NCI-H2107 treated with DMSO at 0.1 percent for 48 hours (cell line): ENCODE results near the gene HIBCH.
"Not testable (repeated sequence)": the region's sequence is repeated elsewhere in the genome, so short reads cannot be mapped to it uniquely, and the experiment has no call there.

Source experiments
- DNase-seq: peaks from one replicate; lab custom pipeline; 2025; ENCODE audit not compliant: unreplicated experiment; lab: John Stamatoyannopoulos, UW

The HIBCH gene

DNA sequence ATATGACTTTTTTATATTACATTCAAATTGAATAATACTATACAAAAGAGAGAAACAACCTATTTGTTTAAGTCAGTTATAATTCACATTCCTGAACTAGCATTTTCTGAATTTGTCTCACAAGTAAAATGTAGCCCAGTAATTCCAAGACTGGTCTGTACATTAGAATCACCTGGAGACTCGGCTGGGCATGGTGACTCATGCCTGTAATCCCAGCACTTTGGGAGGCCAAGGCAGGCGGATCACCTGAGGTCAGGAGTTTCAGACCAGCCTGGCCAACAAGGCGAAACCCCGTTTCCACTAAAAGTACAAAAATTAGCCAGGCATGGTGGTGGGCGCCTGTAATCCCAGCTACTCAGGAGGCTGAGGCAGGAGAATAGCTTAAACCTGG lies 7.0 kb downstream of the HIBCH start:
- DNase-seq = not testable (repeated sequence)

GRCh38 chr2:190311893-190312634 lies 7.6 kb downstream of the HIBCH start:
- DNase-seq = no peak

DNA sequence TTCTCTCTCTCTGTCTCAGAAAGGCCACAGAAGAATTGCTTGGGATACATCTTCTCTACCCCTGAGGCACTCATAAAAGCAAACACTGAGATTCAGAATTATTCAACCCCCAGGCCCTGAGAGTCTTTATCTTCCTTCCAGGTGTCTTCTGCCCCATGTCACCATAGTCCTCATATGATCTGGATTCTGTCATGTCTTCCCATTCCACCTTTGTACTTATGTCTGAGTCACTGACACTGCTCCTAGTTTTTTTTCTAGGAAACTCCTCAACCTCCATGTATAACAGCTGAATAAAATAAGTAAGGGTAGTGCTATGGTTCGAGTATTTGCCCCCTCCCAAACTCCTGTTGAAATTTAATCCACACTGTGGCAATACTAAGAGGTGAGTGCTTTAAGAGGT lies 11.6 kb downstream of the HIBCH start:
- no peak for DNase-seq

DNA sequence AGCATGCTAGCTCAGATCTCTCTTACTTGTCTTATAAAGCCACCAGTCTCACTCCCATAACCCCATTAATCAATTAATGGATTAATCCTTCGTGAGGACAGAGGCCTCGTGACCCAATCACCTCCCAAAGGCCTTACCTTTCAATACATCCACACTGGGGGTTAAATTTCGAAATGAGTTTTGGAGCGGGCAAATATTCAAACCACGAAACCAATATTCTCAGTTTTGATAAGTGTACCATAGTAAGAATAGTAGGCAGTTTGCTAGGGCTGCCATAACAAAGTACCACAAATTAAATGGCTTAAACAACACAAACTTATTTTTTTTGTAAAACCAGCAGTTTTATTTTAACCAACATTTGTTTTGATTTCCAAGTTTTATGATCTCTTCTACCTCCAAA lies 15.2 kb downstream of the HIBCH start:
- DNase-seq = no peak

DNA sequence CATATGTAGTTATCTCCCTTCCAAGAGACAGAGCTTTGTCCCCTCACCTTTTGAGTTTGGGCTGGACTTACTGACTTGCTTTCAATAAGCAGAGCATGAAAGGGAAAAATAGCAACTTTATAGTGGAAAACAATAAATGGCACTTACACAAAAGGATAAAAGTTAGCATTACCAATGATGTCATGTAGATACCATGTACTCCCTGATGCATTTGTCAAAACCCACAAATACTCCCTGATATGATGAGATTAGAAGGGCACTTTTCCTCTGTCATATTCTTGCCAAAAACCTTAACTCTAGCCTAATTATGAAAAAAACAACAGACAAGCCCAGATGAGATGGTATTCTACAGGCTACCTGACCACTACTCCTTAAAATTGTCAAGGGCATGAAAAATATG lies 16.0 kb downstream of the HIBCH start:
- no peak for DNase-seq

DNA sequence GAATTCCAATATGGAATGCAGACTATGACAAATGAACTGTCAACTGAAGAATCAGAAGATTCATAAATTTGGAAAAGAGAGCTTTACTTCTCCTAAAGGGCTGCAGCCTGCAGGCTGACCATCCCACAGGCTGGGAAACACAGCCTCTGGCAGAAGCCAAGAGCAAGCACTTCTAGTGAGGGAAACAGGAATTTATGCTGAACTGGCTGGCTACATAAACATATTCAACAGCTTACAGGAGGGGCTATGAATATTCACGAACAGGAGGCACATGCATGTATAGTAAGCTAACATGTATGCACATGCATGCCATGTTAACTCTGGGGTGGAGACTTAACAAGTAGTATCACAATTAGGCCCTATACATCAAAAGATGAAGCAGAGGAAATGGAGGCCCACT lies 17.6 kb downstream of the HIBCH start:
- no peak for DNase-seq

- no peak for DNase-seq
These were observed 18.6 kb downstream of the HIBCH start for GRCh38 chr2:190301032-190301431.

DNA sequence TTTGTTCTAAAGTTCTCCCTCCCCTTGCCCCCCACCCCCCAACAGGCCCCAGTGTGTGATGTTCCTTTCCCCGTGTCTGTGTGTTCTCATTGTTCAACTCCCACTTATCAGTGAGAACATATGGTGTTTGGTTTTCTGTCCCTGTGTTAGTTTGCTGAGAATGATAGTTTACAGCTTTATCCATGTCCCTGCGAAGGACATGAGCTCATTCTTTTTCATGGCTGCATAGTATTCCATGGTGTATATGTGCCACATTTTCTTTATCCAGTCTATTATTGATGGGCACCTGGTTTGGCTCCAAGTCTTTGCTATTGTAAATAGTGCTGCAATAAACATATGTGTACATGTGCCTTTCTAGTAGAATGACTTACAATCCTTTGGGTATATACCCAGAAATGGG lies 21.7 kb downstream of the HIBCH start:
- DNase-seq = not testable (repeated sequence)

DNA sequence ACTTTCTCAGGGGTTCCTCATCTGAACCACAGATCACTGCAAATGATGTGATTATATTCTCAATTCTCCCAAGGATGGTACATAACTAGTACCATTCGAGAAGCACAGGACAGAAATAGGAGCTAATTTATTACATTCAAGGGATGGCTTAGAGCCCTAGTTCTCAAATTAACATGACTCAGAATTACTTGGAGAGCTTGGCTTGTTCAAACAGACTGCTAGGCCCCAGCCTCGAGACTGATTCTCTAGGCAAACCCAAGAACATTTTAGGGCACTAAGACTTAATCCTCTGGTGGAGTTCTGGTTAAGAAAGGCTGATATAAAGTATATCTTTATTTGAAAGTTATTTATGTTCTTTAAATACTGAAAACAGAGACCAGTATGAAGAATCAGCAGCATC lies 35.8 kb downstream of the HIBCH start:
- DNase-seq = no peak

DNA sequence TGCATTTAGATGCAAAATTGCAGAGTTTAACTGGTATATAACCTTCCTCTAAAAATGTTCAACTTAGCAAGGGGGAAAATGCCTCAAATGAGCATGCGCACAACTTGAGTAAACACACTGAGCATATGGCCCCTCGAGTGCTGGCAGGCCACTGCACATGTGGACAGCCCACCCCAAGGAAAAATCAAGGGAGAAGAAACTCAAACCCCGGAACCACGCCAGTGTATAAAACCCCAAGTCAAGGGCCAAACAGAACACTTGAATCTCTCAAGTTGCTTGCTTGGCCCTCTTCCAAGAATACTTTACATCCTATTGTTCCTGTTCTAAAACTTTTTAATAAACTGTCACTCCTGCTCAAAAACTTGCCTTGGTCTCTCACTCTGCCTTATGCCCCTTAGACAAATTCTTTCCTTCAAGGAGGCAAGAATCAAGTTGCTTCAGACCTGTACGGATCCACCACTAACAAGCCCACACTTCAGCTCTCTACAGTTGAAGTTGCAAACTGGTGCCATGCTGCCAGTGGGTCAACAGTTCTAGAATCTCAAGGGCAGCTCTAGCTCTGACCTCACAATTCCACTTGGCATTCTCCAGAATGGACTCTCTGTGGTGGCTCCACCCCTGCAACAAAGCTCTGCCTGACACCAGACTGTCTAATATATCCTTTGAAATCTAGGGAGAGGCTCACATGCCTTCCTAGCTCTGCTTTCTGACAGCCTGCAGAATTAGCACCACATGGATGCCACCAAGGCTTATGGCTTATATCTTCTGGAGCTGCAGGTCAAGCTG lies 38.9 kb downstream of the HIBCH start:
- DNase-seq = no peak

GRCh38 chr2:190279256-190280134 lies 40.1 kb downstream of the HIBCH start:
- DNase-seq = not testable (repeated sequence)

GRCh38 chr2:190277234-190278112 lies 42.2 kb downstream of the HIBCH start:
- DNase-seq = no peak

- no peak for DNase-seq
These were observed 47.2 kb downstream of the HIBCH start for GRCh38 chr2:190272457-190272842.

DNA sequence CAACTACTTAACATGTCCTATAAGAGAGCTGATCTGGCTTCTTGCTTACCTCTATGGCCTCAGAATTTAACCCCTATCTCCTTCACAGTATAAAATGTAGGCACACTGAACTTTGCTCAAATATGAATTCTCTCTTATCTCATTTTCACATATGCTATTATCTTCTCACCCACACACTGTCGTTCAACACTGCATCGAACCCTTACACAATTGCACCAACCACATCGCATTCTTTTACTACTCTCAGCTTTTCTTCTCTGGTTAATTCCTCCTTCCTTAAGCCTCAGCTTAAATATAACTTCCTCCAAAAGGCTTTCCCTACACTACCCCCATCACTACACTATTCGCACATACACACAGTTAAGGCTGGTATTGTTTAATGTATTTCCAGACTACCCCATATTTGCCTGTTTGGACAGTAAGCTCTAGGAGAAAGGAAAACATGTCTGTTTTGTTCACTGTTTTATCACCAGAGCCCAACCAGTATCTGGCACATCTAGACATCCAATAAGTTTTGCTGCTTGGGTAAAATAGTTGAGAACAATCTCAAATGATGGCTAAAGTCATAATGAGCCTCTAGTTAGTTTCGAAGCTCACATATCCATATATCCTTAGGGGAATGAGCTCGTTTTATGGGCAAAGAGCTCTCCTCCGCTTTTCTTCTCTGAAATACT lies 47.7 kb downstream of the HIBCH start:
- no peak for DNase-seq

DNA sequence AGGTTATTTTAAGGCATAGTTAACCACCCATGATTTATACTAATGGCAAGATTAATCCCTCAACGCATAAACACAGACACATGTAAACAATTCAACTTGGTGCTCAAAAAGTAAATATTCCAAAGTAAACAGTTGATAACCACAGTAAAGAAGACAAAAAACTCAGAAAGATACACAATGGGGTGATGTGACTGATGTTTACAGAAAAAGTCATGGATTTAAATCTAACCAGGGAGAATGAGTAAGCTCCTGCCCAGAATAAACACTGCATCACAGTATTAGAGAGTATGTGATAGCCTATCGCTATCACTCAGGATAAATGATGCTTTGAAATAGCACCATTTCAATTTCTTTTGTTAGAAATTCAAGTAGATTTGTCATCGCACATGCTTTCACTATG lies 49.3 kb downstream of the HIBCH start:
- no peak for DNase-seq

GRCh38 chr2:190269699-190270098 lies 49.9 kb downstream of the HIBCH start:
- DNase-seq = not testable (repeated sequence)

DNA sequence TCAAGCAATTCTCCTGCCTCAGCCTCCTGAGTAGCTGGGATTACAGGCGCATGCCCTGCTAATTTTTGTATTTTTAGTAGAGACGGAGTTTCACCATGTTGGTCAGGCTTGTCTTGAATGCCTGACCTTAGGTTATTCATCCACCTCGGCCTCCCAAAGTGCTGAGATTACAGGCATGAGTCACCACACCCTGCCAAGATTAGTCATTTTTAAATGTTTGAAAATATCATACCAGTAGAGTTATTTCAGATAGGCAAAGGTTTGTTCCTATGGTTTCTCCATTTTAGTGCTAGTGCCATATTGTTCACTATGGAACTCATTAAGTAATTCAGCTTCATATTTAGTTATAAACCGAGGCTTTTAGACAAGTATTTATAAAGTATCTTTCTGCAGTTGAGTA lies 52.3 kb downstream of the HIBCH start:
- no peak for DNase-seq

- no peak for DNase-seq
These were observed 53.3 kb downstream of the HIBCH start for GRCh38 chr2:190266314-190266713.

GRCh38 chr2:190261851-190262250 lies 57.8 kb downstream of the HIBCH start:
- no peak for DNase-seq

GRCh38 chr2:190256087-190256486 lies 63.5 kb downstream of the HIBCH start:
- no peak for DNase-seq
